Right atrium auricular region (tissue), 2 donors: Measurements from ENCODE around the gene PDZD8. TPM values are rescaled to one million over a fixed set of nuclear protein-coding genes. Genes with fewer than 3 reads are reported as not detected.

Experiments
- DNase-seq: peaks from one replicate; pipeline ENCODE4 v3.0.0-alpha.2; 2019; ENCODE audit warnings: low spot score
- H3K27ac ChIP-seq, 2 donors: fragments of 200-600 bp; sonication (generic); 1 replicate in 1 of 2; 2 replicates in 1 of 2; pipeline ENCODE4 v1.5.1; 2016 to 2019
- H3K27me3 ChIP-seq, 2 donors: fragments of 200-600 bp; sonication (generic); one replicate each; pipeline versions ENCODE4 v1.5.1 to v1.6.0; 2017 to 2019
- H3K36me3 ChIP-seq: fragments of 200-600 bp; sonication (generic); one replicate; pipeline ENCODE4 v1.5.1; 2016
- H3K4me1 ChIP-seq, 2 donors: fragments of 200-600 bp; sonication (generic); one replicate each; pipeline versions ENCODE4 v1.5.1 to v1.6.0; 2017 to 2019
- H3K4me3 ChIP-seq, 2 donors: fragments of 200-600 bp; sonication (generic); 1 replicate in 1 of 2; 2 replicates in 1 of 2; pipeline ENCODE4 v1.5.1; 2017 to 2019; ENCODE audit warnings: mild to moderate bottlenecking in 1 of 2, moderate library complexity in 1 of 2
- H3K9me3 ChIP-seq, 2 donors: fragments of 200-600 bp; sonication (generic); one replicate each; pipeline ENCODE4 v1.5.1; 2019
- total RNA-seq, 2 donors: library from RNA; depleted of rRNA; stranded (reverse); fragments of >200 nt; gene quantifications; one replicate each; pipeline ENCODE4 v1.1.0, GENCODE V29; 2016
- TF ChIP-seq, protein P1 (sequence below), 2 donors: fragments of 200-600 bp; sonication (generic); IDR thresholded peaks; one replicate each; pipeline ENCODE4 v1.5.1; 2019; ENCODE audit warnings: antibody characterized with exemption in 2 of 2

PDZD8 gene
- total RNA-seq, 2 donors from 2014 or later: 17.7 to 29.4 TPM

- Histone ChIP-seq H3K27me3 (no peaks in the 10 kb centered on the region), H3K4me1 (no peaks in the 10 kb centered on the region), H3K36me3 (no peaks in the 10 kb centered on the region), H3K27ac (no peak overlapping the region), H3K9me3 (no peaks in the 10 kb centered on the region), H3K4me3 (no peak overlapping the region)
- TF ChIP-seq, protein P1, sequence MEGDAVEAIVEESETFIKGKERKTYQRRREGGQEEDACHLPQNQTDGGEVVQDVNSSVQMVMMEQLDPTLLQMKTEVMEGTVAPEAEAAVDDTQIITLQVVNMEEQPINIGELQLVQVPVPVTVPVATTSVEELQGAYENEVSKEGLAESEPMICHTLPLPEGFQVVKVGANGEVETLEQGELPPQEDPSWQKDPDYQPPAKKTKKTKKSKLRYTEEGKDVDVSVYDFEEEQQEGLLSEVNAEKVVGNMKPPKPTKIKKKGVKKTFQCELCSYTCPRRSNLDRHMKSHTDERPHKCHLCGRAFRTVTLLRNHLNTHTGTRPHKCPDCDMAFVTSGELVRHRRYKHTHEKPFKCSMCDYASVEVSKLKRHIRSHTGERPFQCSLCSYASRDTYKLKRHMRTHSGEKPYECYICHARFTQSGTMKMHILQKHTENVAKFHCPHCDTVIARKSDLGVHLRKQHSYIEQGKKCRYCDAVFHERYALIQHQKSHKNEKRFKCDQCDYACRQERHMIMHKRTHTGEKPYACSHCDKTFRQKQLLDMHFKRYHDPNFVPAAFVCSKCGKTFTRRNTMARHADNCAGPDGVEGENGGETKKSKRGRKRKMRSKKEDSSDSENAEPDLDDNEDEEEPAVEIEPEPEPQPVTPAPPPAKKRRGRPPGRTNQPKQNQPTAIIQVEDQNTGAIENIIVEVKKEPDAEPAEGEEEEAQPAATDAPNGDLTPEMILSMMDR (IDR thresholded peaks at IDR 0.05): no peak
- no peak for DNase-seq
Observed at GRCh38 chr10:117419159-117419558, 43.9 kb upstream of the PDZD8 start.

- Histone ChIP-seq H3K27me3 (no peaks in the 10 kb centered on the region), H3K9me3 (no peaks in the 10 kb centered on the region), H3K36me3 (no peaks in the 10 kb centered on the region), H3K4me1 (no peaks in the 10 kb centered on the region), H3K27ac (no peak overlapping the region), H3K4me3 (no peak overlapping the region)
- TF ChIP-seq, protein P1 (IDR thresholded peaks at IDR 0.05): no peak
- DNase-seq: no peak
Observed at GRCh38 chr10:117418121-117418520, 42.9 kb upstream of the PDZD8 start.

- Histone ChIP-seq H3K4me3 (no peak overlapping the region), H3K36me3 (no peaks in the 10 kb centered on the region), H3K27me3 (no peaks in the 10 kb centered on the region), H3K27ac (no peak overlapping the region), H3K4me1 (no peaks in the 10 kb centered on the region), H3K9me3 (no peaks in the 10 kb centered on the region)
- DNase-seq: no peak
- TF ChIP-seq, protein P1 (IDR thresholded peaks at IDR 0.05): no peak
Observed at GRCh38 chr10:117417196-117417595, 42.0 kb upstream of the PDZD8 start.

DNA sequence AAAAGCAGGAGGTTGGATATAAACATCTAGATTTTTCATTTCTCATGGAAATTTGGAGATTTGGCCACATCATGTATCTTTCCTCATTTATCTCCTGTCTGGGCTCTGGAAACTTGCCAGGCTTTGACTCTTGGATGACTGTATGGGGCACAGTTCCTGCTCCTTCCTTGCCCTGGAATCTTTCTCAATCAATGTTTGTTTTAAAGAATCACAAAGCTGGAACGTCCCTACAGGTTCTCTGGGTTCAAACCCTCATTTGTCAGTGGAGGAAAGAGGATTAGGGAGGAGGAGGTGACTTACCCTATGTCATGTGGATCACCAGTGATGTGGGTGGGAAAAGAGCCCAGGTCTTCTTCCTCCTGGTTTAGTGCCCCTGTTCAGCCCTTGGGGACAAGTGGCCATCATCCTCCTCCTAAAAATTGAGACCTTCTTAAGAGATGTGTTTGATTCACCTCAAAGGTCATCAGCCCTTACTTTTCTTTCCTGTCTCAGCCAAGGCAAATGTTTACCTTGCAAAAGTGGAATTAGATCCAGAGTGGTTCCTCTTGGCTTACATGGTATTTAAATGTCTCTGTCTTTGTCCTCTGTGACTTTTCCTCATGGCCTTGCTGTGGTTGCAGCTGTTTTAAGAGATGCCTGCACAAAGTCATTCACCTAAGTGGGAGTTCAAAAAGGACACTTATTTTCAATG lies 38.8 kb upstream of the PDZD8 start:
- no peak for DNase-seq
- Histone ChIP-seq H3K4me1 (no peaks in the 10 kb centered on the region), H3K9me3 (no peaks in the 10 kb centered on the region), H3K27ac (no peak overlapping the region), H3K27me3 (no peaks in the 10 kb centered on the region), H3K4me3 (no peak overlapping the region), H3K36me3 (no peaks in the 10 kb centered on the region)
- TF ChIP-seq, protein P1 (IDR thresholded peaks at IDR 0.05): no peak

DNA sequence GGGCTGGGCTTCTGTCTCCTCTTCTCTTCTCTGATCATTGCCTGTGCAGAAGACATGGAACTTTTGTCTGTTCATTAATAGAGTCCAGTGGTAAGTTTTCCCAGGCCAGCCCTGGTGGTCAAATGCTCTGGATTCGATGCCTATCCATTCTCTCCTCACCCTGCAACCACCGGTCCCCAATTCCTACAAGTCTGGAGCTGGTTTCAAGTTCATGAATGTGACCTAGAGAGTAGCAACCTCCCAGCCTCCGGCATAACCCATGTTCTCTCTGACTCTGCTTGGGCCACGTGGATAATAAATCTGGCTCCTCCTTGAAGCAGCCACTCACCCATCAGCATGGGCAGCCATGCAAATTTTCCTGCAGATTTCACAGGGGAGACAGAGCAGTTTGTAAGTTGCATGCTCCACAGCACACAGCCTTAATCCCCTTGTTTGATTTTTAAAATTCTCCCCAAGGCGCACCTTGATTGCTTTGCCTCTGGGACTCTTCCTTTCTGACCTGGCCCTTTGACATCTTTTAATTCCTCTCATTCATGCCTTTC lies 37.3 kb upstream of the PDZD8 start:
- H3K27ac ChIP-seq: no peak overlapping the region
- no peaks in the 10 kb centered on the region for H3K36me3 ChIP-seq
- no peaks in the 10 kb centered on the region for H3K4me1 ChIP-seq
- H3K27me3 ChIP-seq: no peaks in the 10 kb centered on the region
- DNase-seq: no peak
- H3K4me3 ChIP-seq: no peak overlapping the region
- TF ChIP-seq, protein P1 (IDR thresholded peaks at IDR 0.05): no peak
- H3K9me3 ChIP-seq: no peaks in the 10 kb centered on the region
